ENCODE data around the gene RMC1. TPM values are rescaled to one million over a fixed set of nuclear protein-coding genes. Genes with fewer than 3 reads are reported as not detected.

RMC1 gene
- total and polyA plus RNA-seq, 4 donors: 15.6 to 24.7 (median 20.8) TPM

- Histone ChIP-seq H3K36me3 (ENCODE audit: control insufficient read depth in 4 of 4, insufficient read depth in 3 of 4, low read depth in 1 of 4, low read length in 3 of 4) (peaks cover under 1 to 55% (median 33%) of the 10 kb centered on the region in 4 donors), H3K27me3 (ENCODE audit: control insufficient read depth in 4 of 4, insufficient read depth in 4 of 4, low read length in 3 of 4) (no peaks in the 10 kb centered on the region), H3K9me3 (ENCODE audit: control insufficient read depth in 4 of 4, low read length in 3 of 4) (no peaks in the 10 kb centered on the region), H3K4me1 (ENCODE audit: control insufficient read depth in 4 of 4, insufficient read depth in 4 of 4, low read length in 3 of 4) (peaks cover 4 to 27% (median 14%) of the 10 kb centered on the region in 4 donors), H3K9ac (ENCODE audit: low read depth in 1 of 2, low read length in 2 of 2) (no peak overlapping the region), H3K4me3 (ENCODE audit: low read depth in 1 of 3, low read length in 3 of 3) (no peak overlapping the region), H3K27ac (ENCODE audit: low read depth in 1 of 2, low read length in 2 of 2) (no peak overlapping the region)
- no peak for DNase-seq (ENCODE audit: low spot score)
- TF ChIP-seq, protein P1, sequence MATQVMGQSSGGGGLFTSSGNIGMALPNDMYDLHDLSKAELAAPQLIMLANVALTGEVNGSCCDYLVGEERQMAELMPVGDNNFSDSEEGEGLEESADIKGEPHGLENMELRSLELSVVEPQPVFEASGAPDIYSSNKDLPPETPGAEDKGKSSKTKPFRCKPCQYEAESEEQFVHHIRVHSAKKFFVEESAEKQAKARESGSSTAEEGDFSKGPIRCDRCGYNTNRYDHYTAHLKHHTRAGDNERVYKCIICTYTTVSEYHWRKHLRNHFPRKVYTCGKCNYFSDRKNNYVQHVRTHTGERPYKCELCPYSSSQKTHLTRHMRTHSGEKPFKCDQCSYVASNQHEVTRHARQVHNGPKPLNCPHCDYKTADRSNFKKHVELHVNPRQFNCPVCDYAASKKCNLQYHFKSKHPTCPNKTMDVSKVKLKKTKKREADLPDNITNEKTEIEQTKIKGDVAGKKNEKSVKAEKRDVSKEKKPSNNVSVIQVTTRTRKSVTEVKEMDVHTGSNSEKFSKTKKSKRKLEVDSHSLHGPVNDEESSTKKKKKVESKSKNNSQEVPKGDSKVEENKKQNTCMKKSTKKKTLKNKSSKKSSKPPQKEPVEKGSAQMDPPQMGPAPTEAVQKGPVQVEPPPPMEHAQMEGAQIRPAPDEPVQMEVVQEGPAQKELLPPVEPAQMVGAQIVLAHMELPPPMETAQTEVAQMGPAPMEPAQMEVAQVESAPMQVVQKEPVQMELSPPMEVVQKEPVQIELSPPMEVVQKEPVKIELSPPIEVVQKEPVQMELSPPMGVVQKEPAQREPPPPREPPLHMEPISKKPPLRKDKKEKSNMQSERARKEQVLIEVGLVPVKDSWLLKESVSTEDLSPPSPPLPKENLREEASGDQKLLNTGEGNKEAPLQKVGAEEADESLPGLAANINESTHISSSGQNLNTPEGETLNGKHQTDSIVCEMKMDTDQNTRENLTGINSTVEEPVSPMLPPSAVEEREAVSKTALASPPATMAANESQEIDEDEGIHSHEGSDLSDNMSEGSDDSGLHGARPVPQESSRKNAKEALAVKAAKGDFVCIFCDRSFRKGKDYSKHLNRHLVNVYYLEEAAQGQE (IDR thresholded peaks at IDR 0.05): no peak
- TF ChIP-seq SP1 (IDR thresholded peaks at IDR 0.05): no peak
- TF ChIP-seq FOXA1 (IDR thresholded peaks at IDR 0.05): no peak
- no peak for TF ChIP-seq RXRA (IDR thresholded peaks at IDR 0.05)
- no peak for TF ChIP-seq EGR1 (IDR thresholded peaks at IDR 0.05; ENCODE audit: low read depth in 2 of 2)
- no peak for TF ChIP-seq YY1 (IDR thresholded peaks at IDR 0.05)
- no peak for TF ChIP-seq CTCF (IDR thresholded peaks at IDR 0.05; ENCODE audit: low read depth, low read length, missing input control)
- TF ChIP-seq FOXA2 (IDR thresholded peaks at IDR 0.05): no peak
- TF ChIP-seq RAD21 (IDR thresholded peaks at IDR 0.05): no peak
- TF ChIP-seq HNF4G (IDR thresholded peaks at IDR 0.05): no peak
- TF ChIP-seq ATF3 (IDR thresholded peaks at IDR 0.05): no peak
- WGBS: 91% methylated on average over 9 of the region's 9 CpGs
These were observed 38.2 kb downstream of the RMC1 start for GRCh38 chr18:23541349-23542093.

DNA sequence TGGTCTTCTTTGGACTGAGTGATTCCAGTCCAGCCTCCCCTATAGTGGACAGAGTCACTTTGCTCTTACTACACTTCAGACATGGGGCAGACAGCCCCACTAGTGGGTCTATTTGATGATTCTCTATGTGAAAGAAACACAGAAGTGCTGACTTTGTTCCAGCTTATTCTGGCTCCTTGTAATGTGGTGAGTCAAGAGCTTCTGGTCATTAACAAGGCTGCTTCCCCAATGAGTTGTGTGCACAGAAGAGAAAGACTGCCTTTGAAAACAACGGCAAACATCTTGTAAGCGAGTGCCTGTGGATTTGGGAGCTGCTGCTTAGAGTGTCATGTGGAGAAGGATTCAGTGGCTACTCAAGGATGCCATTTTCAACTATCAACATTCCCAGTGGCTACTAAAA, 39.1 kb downstream of the RMC1 start:
- Histone ChIP-seq H3K4me3 (ENCODE audit: low read depth in 1 of 3, low read length in 3 of 3) (no peak overlapping the region), H3K9ac (ENCODE audit: low read depth in 1 of 2, low read length in 2 of 2) (no peak overlapping the region), H3K27ac (ENCODE audit: low read depth in 1 of 2, low read length in 2 of 2) (no peak overlapping the region), H3K36me3 (ENCODE audit: control insufficient read depth in 4 of 4, insufficient read depth in 3 of 4, low read depth in 1 of 4, low read length in 3 of 4) (peaks cover 1 to 55% (median 31%) of the 10 kb centered on the region in 4 donors), H3K9me3 (ENCODE audit: control insufficient read depth in 4 of 4, low read length in 3 of 4) (no peaks in the 10 kb centered on the region), H3K27me3 (ENCODE audit: control insufficient read depth in 4 of 4, insufficient read depth in 4 of 4, low read length in 3 of 4) (no peaks in the 10 kb centered on the region), H3K4me1 (ENCODE audit: control insufficient read depth in 4 of 4, insufficient read depth in 4 of 4, low read length in 3 of 4) (peaks cover 3 to 25% (median 11%) of the 10 kb centered on the region in 4 donors)
- 91% methylated on average over 2 of the region's 2 CpGs for WGBS
- DNase-seq (ENCODE audit: low spot score): no peak
- no peak for TF ChIP-seq RXRA (IDR thresholded peaks at IDR 0.05)
- TF ChIP-seq, protein P2, sequence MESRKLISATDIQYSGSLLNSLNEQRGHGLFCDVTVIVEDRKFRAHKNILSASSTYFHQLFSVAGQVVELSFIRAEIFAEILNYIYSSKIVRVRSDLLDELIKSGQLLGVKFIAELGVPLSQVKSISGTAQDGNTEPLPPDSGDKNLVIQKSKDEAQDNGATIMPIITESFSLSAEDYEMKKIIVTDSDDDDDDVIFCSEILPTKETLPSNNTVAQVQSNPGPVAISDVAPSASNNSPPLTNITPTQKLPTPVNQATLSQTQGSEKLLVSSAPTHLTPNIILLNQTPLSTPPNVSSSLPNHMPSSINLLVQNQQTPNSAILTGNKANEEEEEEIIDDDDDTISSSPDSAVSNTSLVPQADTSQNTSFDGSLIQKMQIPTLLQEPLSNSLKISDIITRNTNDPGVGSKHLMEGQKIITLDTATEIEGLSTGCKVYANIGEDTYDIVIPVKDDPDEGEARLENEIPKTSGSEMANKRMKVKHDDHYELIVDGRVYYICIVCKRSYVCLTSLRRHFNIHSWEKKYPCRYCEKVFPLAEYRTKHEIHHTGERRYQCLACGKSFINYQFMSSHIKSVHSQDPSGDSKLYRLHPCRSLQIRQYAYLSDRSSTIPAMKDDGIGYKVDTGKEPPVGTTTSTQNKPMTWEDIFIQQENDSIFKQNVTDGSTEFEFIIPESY (IDR thresholded peaks at IDR 0.05): no peak
